CD4-positive, CD25-positive, alpha-beta regulatory T cell (primary cell): Measurements from ENCODE around the gene RAD51B. TPM values are rescaled to one million over a fixed set of nuclear protein-coding genes. Genes with fewer than 3 reads are reported as not detected.
"Not testable (repeated sequence)": the region's sequence is repeated elsewhere in the genome, so short reads cannot be mapped to it uniquely, and the experiment has no call there.

ENCODE experiments used
- ATAC-seq, 2 donors: fragments of 150-1000 bp; cut with Tn5 transposase; one replicate each; pipeline ENCODE4 v1.10.0; 2021; ENCODE audit warnings: low read depth in 2 of 2, moderate number of reproducible peaks in 2 of 2, moderate library complexity in 1 of 2
- DNase-seq, 3 donors: peaks; one replicate each; pipeline versions ENCODE4 v3.0.0 to v3.0.0-alpha.2; 2012 to 2022; ENCODE audit warnings: mixed read lengths in 1 of 3
- H3K27ac ChIP-seq: one replicate; pipeline ENCODE4 v1.7.0; 2013; ENCODE audit warnings: mild to moderate bottlenecking, low read length; ENCODE audit not compliant: insufficient read depth, poor library complexity, severe bottlenecking
- H3K27me3 ChIP-seq: one replicate; pipeline ENCODE4 v1.7.0; 2013; ENCODE audit warnings: low read length; ENCODE audit not compliant: control insufficient read depth, insufficient read depth
- H3K36me3 ChIP-seq: one replicate; pipeline ENCODE4 v1.7.0; 2013; ENCODE audit warnings: mild to moderate bottlenecking, low read length, moderate library complexity; ENCODE audit not compliant: control insufficient read depth, insufficient read depth
- H3K4me1 ChIP-seq: 2 replicates; pipeline ENCODE4 v1.7.0; 2013; ENCODE audit warnings: mild to moderate bottlenecking, low read length; ENCODE audit not compliant: insufficient read depth, control insufficient read depth, poor library complexity, severe bottlenecking
- H3K4me3 ChIP-seq: one replicate; pipeline ENCODE4 v1.7.0; 2013; ENCODE audit warnings: low read depth, mild to moderate bottlenecking, low read length, moderate library complexity
- H3K9me3 ChIP-seq, 2 experiments: 1 replicate in 1 of 2; 2 replicates in 1 of 2; pipeline ENCODE4 v1.7.0; 2013; ENCODE audit warnings: low read length in 2 of 2, mild to moderate bottlenecking in 1 of 2, moderate library complexity in 1 of 2; ENCODE audit not compliant: control insufficient read depth in 2 of 2
- H3K27ac Mint-ChIP-seq, 3 donors: one replicate each; pipeline ENCODE4 v1.8.0; 2020 to 2022; ENCODE audit warnings: mild to moderate bottlenecking in 3 of 3, mixed read lengths in 3 of 3, moderate library complexity in 2 of 3
- H3K27me3 Mint-ChIP-seq: one replicate; pipeline ENCODE4 v1.8.0; 2022; ENCODE audit warnings: mild to moderate bottlenecking, mixed read lengths
- H3K36me3 Mint-ChIP-seq: one replicate; pipeline ENCODE4 v1.8.0; 2020; ENCODE audit warnings: mixed read lengths
- H3K4me1 Mint-ChIP-seq, 4 donors: one replicate each; pipeline ENCODE4 v1.8.0; 2020 to 2022; ENCODE audit warnings: mixed read lengths in 4 of 4, mild to moderate bottlenecking in 1 of 4
- H3K4me3 Mint-ChIP-seq, 4 donors: one replicate each; pipeline ENCODE4 v1.8.0; 2020 to 2022; ENCODE audit warnings: mild to moderate bottlenecking in 4 of 4, mixed read lengths in 4 of 4, moderate library complexity in 3 of 4
- H3K9me3 Mint-ChIP-seq, 7 donors: one replicate each; pipeline ENCODE4 v1.8.0; 2020 to 2022; ENCODE audit warnings: mixed read lengths in 7 of 7, mild to moderate bottlenecking in 3 of 7, moderate library complexity in 2 of 7
- polyA plus RNA-seq, 4 donors: library from polyadenylated mRNA; unstranded; fragments of 300-500 nt; fragmentation: Illumina TruSeq; gene quantifications; one replicate each; pipeline ENCODE4 v1.2.3, GENCODE V29; 2021
- total RNA-seq: library from RNA; stranded (reverse); gene quantifications from one replicate; pipeline ENCODE4 v1.2.3, GENCODE V29; 2022

The RAD51B gene
- total and polyA plus RNA-seq, 5 donors from 2014 or later, result 19.1 to 40.2 (median 28.1) TPM

- Histone ChIP-seq H3K27me3 (no peaks in the 10 kb centered on the region), H3K36me3 (no peaks in the 10 kb centered on the region), H3K4me3 (no peak overlapping the region), H3K4me1 (no peaks in the 10 kb centered on the region), H3K9me3 (no peaks in the 10 kb centered on the region), H3K27ac (no peak overlapping the region)
- H3K4me1 Mint-ChIP-seq, result peaks cover 0 to 5% (median 1%) of the 10 kb centered on the region in 4 donors
- H3K27me3 Mint-ChIP-seq, result no peaks in the 10 kb centered on the region
- no peak for DNase-seq
- ATAC-seq, result no peak
- peaks cover 12% of the 10 kb centered on the region for H3K36me3 Mint-ChIP-seq
- no peak overlapping the region for H3K4me3 Mint-ChIP-seq
- H3K9me3 Mint-ChIP-seq, result peaks cover 0 to 7% (median 4%) of the 10 kb centered on the region in 7 donors
- no peak overlapping the region for H3K27ac Mint-ChIP-seq
These were observed 201.6 kb downstream of the RAD51B start for GRCh38 chr14:68020999-68021663.

GRCh38 chr14:68027276-68027675 lies 207.7 kb downstream of the RAD51B start:
- Histone ChIP-seq H3K4me3 (no peak overlapping the region), H3K36me3 (no peaks in the 10 kb centered on the region), H3K27ac (no peak overlapping the region), H3K4me1 (no peaks in the 10 kb centered on the region), H3K27me3 (no peaks in the 10 kb centered on the region), H3K9me3 (no peaks in the 10 kb centered on the region)
- no peaks in the 10 kb centered on the region for H3K27me3 Mint-ChIP-seq
- ATAC-seq, result no peak
- H3K4me1 Mint-ChIP-seq, result peaks cover 0 to 10% (median 6%) of the 10 kb centered on the region in 4 donors
- no peak for DNase-seq
- peaks cover 24% of the 10 kb centered on the region for H3K36me3 Mint-ChIP-seq
- H3K27ac Mint-ChIP-seq, result no peak overlapping the region
- no peak overlapping the region for H3K4me3 Mint-ChIP-seq
- H3K9me3 Mint-ChIP-seq, result peaks cover 1 to 14% (median 7%) of the 10 kb centered on the region in 7 donors

- no peak overlapping the region for H3K4me3 ChIP-seq
- H3K27ac ChIP-seq, result no peak overlapping the region
- H3K9me3 Mint-ChIP-seq, result peaks cover 0 to 14% (median 7%) of the 10 kb centered on the region in 7 donors
- no peaks in the 10 kb centered on the region for H3K36me3 ChIP-seq
- H3K4me3 Mint-ChIP-seq, result no peak overlapping the region
- no peaks in the 10 kb centered on the region for H3K27me3 Mint-ChIP-seq
- DNase-seq (no peak), ATAC-seq (no peak)
- H3K36me3 Mint-ChIP-seq, result peaks cover 28% of the 10 kb centered on the region
- H3K9me3 ChIP-seq, result no peaks in the 10 kb centered on the region
- peaks cover 0 to 14% (median 8%) of the 10 kb centered on the region in 4 donors for H3K4me1 Mint-ChIP-seq
- H3K27ac Mint-ChIP-seq, result no peak overlapping the region
- H3K27me3 ChIP-seq, result no peaks in the 10 kb centered on the region
- H3K4me1 ChIP-seq, result no peaks in the 10 kb centered on the region
These were observed 208.5 kb downstream of the RAD51B start for GRCh38 chr14:68028075-68028474.

- H3K27me3 Mint-ChIP-seq, DNase-seq, H3K4me1 ChIP-seq, H3K9me3 Mint-ChIP-seq, H3K36me3 ChIP-seq, H3K9me3 ChIP-seq, H3K4me3 ChIP-seq, H3K4me3 Mint-ChIP-seq, H3K27ac ChIP-seq, ATAC-seq, H3K27ac Mint-ChIP-seq, H3K27me3 ChIP-seq: not testable (repeated sequence)
- H3K36me3 Mint-ChIP-seq, result peaks cover 22% of the 10 kb centered on the region
- peaks cover 0 to 14% (median 7%) of the 10 kb centered on the region in 4 donors for H3K4me1 Mint-ChIP-seq
These were observed 211.4 kb downstream of the RAD51B start for GRCh38 chr14:68031011-68031410.

- ATAC-seq, result no peak
- H3K9me3 Mint-ChIP-seq, result peaks cover 0 to 10% (median 2%) of the 10 kb centered on the region in 7 donors
These were observed 212.6 kb downstream of the RAD51B start for GRCh38 chr14:68032154-68032553.

GRCh38 chr14:68033336-68033932 lies 213.9 kb downstream of the RAD51B start:
- Mint-ChIP-seq H3K4me1 (peaks cover 0 to 10% (median 5%) of the 10 kb centered on the region in 4 donors), H3K9me3 (peaks cover 0 to 10% (median 2%) of the 10 kb centered on the region in 7 donors)

More at GRCh38 chr14:68032154-68032553, 212.6 kb downstream of the RAD51B start:
- no peak overlapping the region for H3K27ac Mint-ChIP-seq
- no peak overlapping the region for H3K4me3 Mint-ChIP-seq
- H3K27ac ChIP-seq, result no peak overlapping the region
- peaks cover 0 to 10% (median 4%) of the 10 kb centered on the region in 4 donors for H3K4me1 Mint-ChIP-seq
- H3K4me3 ChIP-seq, result no peak overlapping the region
- H3K36me3 ChIP-seq, result no peaks in the 10 kb centered on the region
- no peaks in the 10 kb centered on the region for H3K9me3 ChIP-seq
- H3K4me1 ChIP-seq, result no peaks in the 10 kb centered on the region
- H3K27me3 Mint-ChIP-seq, result no peaks in the 10 kb centered on the region
- H3K36me3 Mint-ChIP-seq, result peaks cover 22% of the 10 kb centered on the region
- DNase-seq, result no peak
- H3K27me3 ChIP-seq, result no peaks in the 10 kb centered on the region

GRCh38 chr14:68034896-68035295 lies 215.3 kb downstream of the RAD51B start:
- no peaks in the 10 kb centered on the region for H3K27me3 ChIP-seq
- no peaks in the 10 kb centered on the region for H3K4me1 ChIP-seq
- peaks cover 0 to 10% (median 0%) of the 10 kb centered on the region in 7 donors for H3K9me3 Mint-ChIP-seq
- no peak overlapping the region for H3K4me3 Mint-ChIP-seq
- no peaks in the 10 kb centered on the region for H3K36me3 ChIP-seq
- no peaks in the 10 kb centered on the region for H3K27me3 Mint-ChIP-seq
- peaks cover 5 to 10% (median 9%) of the 10 kb centered on the region in 4 donors for H3K4me1 Mint-ChIP-seq
- peaks cover 16% of the 10 kb centered on the region for H3K36me3 Mint-ChIP-seq
- no peak for DNase-seq
- no peaks in the 10 kb centered on the region for H3K9me3 ChIP-seq
- no peak overlapping the region for H3K4me3 ChIP-seq
- no peak overlapping the region for H3K27ac Mint-ChIP-seq
- no peak for ATAC-seq
- H3K27ac ChIP-seq, result no peak overlapping the region

More at GRCh38 chr14:68033336-68033932, 213.9 kb downstream of the RAD51B start:
- no peaks in the 10 kb centered on the region for H3K36me3 ChIP-seq
- Mint-ChIP-seq H3K27ac (no peak overlapping the region), H3K27me3 (no peaks in the 10 kb centered on the region), H3K4me3 (no peak overlapping the region), H3K36me3 (peaks cover 22% of the 10 kb centered on the region)
- no peak for ATAC-seq
- DNase-seq, result no peak
- no peaks in the 10 kb centered on the region for H3K27me3 ChIP-seq
- H3K9me3 ChIP-seq, result no peaks in the 10 kb centered on the region
- H3K4me1 ChIP-seq, result no peaks in the 10 kb centered on the region
- H3K4me3 ChIP-seq, result no peak overlapping the region
- no peak overlapping the region for H3K27ac ChIP-seq
